H54 (cell line): ENCODE measurements around the gene DNM3.
"Not testable (repeated sequence)": the region's sequence is repeated elsewhere in the genome, so short reads cannot be mapped to it uniquely, and the experiment has no call there.

Experiments
- DNase-seq: peaks from one replicate; pipeline ENCODE4 v3.0.0; 2011; ENCODE audit warnings: low spot score, mixed read lengths; ENCODE audit not compliant: insufficient read length
- FAIRE-seq: peaks from 3 replicates; lab custom pipeline; 2011; peaks lifted over from hg19 to GRCh38; lab: Jason Lieb, UNC
- POLR2A ChIP-seq: IDR thresholded peaks from 2 replicates; pipeline ENCODE4 v1.6.1; 2011; ENCODE audit warnings: low read depth, mild to moderate bottlenecking, low read length

DNM3 gene

DNA sequence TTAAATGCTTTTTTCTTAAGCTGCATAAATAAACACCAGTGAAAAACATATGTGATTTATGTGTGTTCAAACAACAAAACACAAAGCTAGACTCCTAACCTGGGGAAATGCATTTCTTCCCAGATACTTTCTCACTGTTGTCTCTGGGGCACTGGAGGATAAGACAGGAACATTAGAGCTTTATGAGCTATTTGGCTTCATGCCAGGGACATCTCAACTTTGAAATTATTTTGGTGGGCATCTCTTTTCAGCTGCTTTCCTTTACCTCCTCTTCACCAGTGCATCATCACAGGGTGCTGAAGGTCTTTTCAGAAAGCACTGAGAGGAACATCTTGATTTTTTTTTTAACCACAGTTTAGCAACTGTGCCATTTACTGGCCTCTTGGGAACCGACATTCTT, 212.9 kb downstream of the DNM3 start:
- FAIRE-seq (no peak), DNase-seq (no peak)
- no peak for TF ChIP-seq POLR2A

DNA sequence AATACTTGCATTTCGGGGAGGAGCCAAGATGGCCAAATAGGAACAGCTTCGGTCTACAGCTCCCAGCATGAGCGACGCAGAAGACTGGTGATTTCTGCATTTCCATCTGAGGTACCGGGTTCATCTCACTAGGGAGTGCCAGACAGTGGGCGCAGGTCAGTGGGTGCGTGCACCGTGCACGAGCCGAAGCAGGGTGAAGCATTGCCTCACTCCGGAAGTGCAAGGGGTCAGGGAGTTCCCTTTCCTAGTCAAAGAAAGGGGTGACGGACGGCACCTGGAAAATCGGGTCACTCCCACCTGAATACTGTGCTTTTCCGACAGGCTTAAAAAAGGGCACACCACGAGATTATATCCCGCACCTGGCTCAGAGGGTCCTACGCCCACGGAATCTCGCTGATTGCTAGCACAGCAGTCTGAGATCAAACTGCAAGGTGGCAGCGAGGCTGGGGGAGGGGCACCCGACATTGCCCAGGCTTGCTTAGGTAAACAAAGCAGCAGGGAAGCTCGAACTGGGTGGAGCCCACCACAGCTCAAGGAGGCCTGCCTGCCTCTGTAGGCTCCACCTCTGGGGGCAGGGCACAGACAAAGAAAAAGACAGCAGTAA, 214.6 kb downstream of the DNM3 start:
- not testable (repeated sequence) for DNase-seq, FAIRE-seq

DNA sequence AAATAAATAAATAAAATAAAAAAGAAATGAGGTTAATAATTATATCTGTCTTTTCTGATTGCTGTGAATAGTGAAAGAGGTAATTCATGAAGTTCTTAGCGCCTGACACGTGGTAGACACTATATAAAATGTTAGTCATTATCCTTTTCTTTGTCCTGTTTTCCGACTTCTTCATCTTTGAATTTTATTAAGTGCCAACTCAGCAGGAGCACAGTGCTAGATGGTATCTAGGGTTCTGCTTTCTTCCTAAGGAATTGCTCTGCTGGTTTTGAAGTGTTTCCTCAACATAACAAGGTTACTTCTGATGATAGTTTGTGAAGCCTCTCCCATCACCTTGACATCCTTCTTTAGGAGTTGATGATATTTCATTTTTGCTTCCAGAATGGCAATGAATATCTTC, 227.0 kb downstream of the DNM3 start:
- no peak for TF ChIP-seq POLR2A
- DNase-seq (no peak), FAIRE-seq (no peak)

DNA sequence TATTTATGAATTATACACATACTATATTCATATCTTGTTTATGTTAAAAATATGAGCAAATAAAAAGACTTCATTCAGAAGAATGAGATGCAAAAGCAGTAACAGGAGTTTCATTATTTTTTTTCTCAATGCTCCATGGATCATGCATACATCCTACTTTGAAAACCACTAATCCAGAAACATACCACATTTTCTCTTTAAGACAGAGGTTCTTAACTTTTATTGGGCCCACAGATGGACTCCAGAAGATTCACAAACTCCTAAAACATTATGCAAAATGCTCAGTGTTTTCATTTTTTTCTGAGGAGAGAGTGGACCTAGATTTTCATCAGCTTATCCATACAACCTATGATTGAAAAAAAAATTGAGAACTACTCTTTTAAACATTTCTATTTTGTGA, 227.8 kb downstream of the DNM3 start:
- TF ChIP-seq POLR2A, result no peak
- FAIRE-seq, result no peak
- no peak for DNase-seq

DNA sequence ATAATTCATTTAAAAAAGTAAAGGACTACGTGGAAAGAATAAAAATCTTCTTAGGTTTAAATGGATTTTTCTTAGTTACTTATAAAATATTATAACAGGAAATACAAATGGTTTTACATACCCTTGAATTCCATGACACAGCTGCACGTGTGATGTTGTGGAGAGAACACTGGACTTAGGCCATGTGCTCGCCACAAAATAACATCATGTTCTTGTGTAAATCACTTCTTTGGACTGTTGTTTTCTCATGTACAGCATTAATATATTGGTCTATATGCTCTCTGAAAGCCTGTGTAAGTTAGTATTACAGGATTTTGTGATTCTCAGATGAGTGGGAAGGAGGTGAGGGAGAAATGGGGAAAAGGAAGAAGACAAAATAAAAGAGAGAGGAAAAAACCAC, 228.2 kb downstream of the DNM3 start:
- FAIRE-seq, result no peak
- TF ChIP-seq POLR2A, result no peak
- no peak for DNase-seq

DNA sequence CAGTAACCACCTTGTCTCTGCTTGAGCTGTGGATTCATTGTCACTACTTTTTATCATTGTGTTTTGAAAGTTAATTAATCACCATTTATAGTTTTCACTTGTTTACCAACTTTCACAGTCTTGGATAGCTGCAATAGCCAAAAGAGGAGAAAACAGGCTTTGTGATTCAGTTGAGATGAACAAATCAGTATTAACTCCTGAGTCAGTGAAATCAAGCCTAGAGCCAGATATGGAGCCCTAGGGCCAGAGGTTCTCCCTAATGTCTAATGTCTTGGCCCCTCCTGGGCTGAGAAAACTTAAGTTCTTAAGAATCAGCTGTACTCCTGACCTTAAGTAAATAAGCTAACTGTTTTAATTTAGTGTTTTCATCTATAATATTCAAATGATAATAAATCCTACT, 228.8 kb downstream of the DNM3 start:
- no peak for TF ChIP-seq POLR2A
- FAIRE-seq, result no peak

DNA sequence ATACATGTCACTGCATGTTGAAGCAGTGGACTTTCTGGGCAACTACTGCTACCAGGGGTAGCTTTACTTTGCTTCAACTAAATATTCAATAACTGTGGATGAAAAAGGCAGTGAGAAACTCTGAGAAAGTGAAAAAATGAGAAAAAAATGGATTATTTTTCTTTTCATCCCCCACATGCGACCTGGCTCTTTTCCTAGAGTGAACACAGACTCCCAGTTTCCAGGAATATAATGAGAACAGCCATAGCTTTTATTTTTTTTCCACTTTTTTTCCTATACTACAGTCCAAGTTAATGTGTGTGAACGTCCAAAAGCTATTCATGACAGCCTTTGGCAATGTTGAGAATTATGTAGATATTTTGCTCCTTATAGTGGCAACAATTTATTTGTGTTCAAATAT, 230.4 kb downstream of the DNM3 start:
- no peak for FAIRE-seq
- TF ChIP-seq POLR2A, result no peak
- no peak for DNase-seq

More for the DNA sequence above, 228.8 kb downstream of the DNM3 start:
- DNase-seq, result no peak

DNA sequence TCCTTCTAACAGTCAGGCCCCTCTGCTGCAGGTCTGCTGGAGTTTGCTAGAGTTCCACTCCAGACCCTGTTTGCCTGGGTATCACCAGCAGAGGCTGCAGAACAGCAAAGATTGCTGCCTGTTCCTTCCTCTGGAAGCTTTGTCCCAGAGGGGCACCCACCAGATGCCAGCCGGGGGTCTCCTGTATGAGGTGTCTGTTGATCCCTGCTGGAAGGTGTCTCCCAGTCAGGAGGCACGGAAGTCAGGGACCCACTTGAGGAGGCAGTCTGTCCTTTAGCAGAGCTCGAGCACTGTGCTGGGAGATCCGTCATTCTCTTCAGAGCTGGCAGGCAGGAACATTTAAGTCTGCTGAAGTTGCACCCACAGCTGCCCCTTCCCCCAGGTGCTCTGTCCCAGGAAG, 238.6 kb downstream of the DNM3 start:
- not testable (repeated sequence) for FAIRE-seq, DNase-seq

DNA sequence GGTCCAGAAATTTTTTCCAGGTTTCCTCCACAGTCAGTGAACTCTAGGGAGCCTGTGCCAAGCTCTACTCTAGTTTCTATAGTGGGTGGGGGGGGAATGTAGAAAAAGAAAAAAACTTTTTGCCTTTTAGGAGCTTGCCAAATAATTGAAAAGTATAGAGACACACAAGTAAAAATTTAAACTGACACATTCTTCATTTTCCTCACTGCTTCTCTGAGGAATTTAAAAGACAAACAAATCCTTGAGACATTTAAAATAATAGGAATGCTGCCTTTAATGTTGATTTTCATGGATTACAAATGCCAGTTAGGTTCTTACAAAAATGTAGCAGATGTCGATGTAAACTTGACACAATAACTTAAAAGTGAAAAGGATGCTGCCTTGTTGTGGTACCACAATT, 241.9 kb downstream of the DNM3 start:
- TF ChIP-seq POLR2A, result no peak
- no peak for FAIRE-seq
- DNase-seq, result no peak

DNA sequence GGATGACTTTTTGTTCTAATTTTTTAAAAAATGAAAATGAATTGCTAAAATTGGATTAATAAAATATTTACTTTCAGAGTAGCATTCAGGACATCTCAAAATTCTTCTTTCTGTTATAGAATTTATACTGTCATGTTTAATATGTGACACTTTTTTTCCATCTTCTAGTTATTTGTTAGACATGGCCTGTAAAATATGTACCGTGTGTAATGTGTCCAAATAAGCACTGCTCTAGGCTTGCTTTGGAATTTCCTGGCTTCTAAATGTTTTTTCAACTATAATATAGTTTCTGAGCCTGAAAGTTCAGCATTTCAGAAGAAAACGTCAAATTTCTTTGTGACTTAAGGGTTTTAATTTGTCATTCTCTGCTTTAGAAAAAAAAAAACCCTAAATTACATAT, 243.6 kb downstream of the DNM3 start:
- FAIRE-seq, result no peak
- TF ChIP-seq POLR2A, result no peak
- DNase-seq, result no peak

DNA sequence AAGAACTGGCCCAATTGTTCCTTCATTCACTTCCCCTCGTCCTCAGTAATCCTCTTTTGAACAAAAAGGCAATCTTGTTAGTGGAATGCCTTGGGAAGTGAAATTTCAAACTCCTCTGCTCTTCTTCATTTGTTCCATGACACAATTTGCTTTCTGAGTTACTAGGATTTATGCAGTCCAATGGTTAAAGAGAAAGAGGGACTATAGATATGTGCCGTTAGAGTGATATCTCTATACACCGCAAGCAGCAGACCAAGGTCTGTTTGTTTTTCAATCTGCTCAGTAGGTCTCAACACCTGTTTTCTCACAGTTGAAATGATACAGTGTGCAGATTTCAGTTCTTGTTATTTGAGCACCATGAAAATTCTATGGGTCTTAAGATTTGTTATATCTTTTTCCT, 244.0 kb downstream of the DNM3 start:
- no peak for TF ChIP-seq POLR2A
- no peak for FAIRE-seq
- no peak for DNase-seq

DNA sequence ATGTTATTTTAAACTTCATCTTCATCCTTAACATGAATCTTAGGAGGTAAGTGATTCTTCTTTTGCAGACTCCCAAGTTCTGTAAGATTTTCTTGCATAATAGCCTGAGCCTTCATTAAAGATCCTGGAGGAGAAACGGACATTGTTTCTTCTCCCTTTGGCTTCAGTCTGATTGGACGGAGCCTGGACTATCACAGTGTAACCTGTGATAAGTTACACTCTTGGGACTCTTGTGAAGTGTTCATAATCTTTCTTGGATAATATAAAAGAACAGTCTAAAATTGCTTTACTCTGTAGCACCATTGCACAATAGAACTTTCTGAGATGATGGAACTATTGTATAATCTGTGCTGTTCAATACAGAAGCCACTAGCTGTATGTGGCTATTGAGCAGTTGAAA, 244.8 kb downstream of the DNM3 start:
- no peak for TF ChIP-seq POLR2A
- FAIRE-seq (no peak), DNase-seq (no peak)

DNA sequence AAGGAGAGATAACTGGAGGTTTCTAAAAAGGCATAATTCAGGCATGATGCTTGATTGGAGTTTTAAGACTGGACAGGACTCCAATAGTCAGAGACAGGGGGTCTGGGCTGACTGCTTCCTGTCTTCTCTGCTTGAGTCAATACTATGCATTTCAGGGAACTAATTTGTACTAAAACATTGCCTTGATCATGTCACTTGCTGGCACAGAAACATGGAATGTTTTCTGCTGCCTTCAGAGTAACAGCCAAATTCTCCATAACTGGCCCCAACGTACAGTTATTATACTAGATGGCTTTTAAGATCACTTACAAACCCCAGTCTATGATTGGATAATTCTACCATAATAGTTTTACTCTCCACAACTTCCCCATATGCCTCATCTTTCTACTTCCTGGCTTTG, 247.0 kb downstream of the DNM3 start:
- no peak for TF ChIP-seq POLR2A
- DNase-seq, result no peak
- no peak for FAIRE-seq

DNA sequence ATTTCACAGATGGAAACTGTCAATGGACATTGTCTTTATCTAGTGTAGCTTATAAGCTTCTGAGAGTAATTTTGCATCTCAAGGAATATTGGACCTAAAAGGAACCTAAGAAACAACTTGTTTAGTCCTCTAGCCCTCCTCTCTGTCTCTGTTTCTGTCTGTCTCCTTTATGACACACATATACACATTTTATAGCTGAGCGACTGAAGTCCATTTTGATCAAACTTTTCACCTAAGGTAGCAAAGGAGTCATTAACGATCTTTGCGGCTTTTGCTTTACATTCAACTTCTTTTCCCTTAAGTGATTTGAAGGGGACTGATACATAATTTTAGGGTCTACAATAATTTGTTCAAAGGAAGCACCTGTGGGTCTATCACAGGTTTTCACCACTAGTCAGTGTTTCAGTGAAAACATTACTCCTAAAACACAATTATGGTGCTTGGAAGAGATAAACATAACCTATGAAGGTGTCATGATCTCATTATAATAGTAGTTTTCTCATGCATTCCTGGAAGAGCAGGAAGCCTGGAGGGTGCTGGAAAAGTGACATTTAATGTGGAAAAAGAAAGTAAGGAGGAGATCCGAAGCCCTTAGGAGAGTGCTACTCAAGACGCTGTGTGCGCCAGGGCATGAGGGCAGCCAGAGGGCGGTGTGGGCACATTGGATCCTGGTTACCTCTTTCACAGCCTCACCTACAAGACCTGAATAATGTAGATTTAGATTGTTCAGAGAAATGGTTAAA, 248.6 kb downstream of the DNM3 start:
- DNase-seq, result no peak
- no peak for TF ChIP-seq POLR2A
- peak; percentile 95 for FAIRE-seq

DNA sequence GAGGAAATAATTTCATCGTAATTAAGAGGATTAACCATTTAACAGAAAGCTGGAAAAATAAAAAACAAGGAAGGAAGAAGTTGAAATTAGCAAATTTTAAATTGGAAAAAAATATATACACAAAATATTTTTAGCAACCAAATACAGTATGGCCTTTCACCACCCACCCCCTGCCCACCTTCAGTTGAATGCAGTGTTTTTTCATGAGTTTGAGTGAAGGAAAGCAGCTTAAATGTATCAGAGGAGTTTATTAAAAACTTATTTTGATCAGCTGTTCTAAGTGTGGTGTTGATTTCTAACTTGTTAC, 249.2 kb downstream of the DNM3 start:
- no peak for FAIRE-seq
- DNase-seq, result no peak
- no peak for TF ChIP-seq POLR2A
